ENCODE data around the gene SLCO3A1. TPM values are rescaled to one million over a fixed set of nuclear protein-coding genes. Genes with fewer than 3 reads are reported as not detected.

The SLCO3A1 gene
- total RNA-seq, 4 donors from 2014 or later: 10.9 to 18.1 (median 14.2) TPM

- Histone ChIP-seq H3K27ac (no peak overlapping the region), H3K9me3 (no peaks in the 10 kb centered on the region), H3K4me1 (peaks cover 5 to 44% (median 20%) of the 10 kb centered on the region in 3 donors), H3K27me3 (no peaks in the 10 kb centered on the region), H3K4me3 (no peak overlapping the region), H3K36me3 (no peaks in the 10 kb centered on the region)
- WGBS, 2 donors: 71 to 85% methylated on average over 8 of the region's 8 CpGs
- intact Hi-C loops (cut with DNase I): loop anchor here (10.0 kb wide), 1 partner anchor 192 kb away; no protein-coding TSS in a partner anchor
- TF ChIP-seq POLR2A (IDR thresholded peaks at IDR 0.05) (no peak), CTCF (IDR thresholded peaks at IDR 0.05) (no peak)
- DNase-seq: no peak
Observed at GRCh38 chr15:91882858-91883586, 29.5 kb downstream of the SLCO3A1 start.

- no peak for DNase-seq
- H3K4me1 ChIP-seq: peaks cover 5 to 60% (median 21%) of the 10 kb centered on the region in 3 donors
- intact Hi-C loops (cut with DNase I): loop anchor here (10.0 kb wide), 1 partner anchor 190 kb away; no protein-coding TSS in a partner anchor
- H3K36me3 ChIP-seq: no peaks in the 10 kb centered on the region
- WGBS, 2 donors: 70 to 76% methylated on average over 3 of the region's 3 CpGs
- no peaks in the 10 kb centered on the region for H3K27me3 ChIP-seq
- H3K9me3 ChIP-seq: no peaks in the 10 kb centered on the region
- H3K27ac ChIP-seq: no peak overlapping the region
- no peak overlapping the region for H3K4me3 ChIP-seq
- no peak for TF ChIP-seq CTCF (IDR thresholded peaks at IDR 0.05)
- TF ChIP-seq POLR2A (IDR thresholded peaks at IDR 0.05): no peak
Observed at GRCh38 chr15:91884606-91885005, 31.1 kb downstream of the SLCO3A1 start.

GRCh38 chr15:91885054-91885453, 31.5 kb downstream of the SLCO3A1 start:
- intact Hi-C loops (cut with DNase I): loop anchor here (10.0 kb wide), 1 partner anchor 190 kb away; no protein-coding TSS in a partner anchor
- 60 to 89% methylated on average over 1 to 7 of the region's 7 CpGs for WGBS, 2 donors
- TF ChIP-seq CTCF (IDR thresholded peaks at IDR 0.05): no peak
- no peak for TF ChIP-seq POLR2A (IDR thresholded peaks at IDR 0.05)
- no peak for DNase-seq
- H3K36me3 ChIP-seq: no peaks in the 10 kb centered on the region
- H3K9me3 ChIP-seq: no peaks in the 10 kb centered on the region
- no peaks in the 10 kb centered on the region for H3K27me3 ChIP-seq
- no peak overlapping the region for H3K4me3 ChIP-seq
- no peak overlapping the region for H3K27ac ChIP-seq
- peaks cover 5 to 64% (median 22%) of the 10 kb centered on the region in 3 donors for H3K4me1 ChIP-seq

GRCh38 chr15:91885714-91886270, 32.3 kb downstream of the SLCO3A1 start:
- TF ChIP-seq POLR2A (IDR thresholded peaks at IDR 0.05): no peak
- TF ChIP-seq CTCF (IDR thresholded peaks at IDR 0.05): peak in 1 of 6 experiments; percentile 36
- Histone ChIP-seq H3K27ac (no peak overlapping the region), H3K4me3 (no peak overlapping the region), H3K36me3 (no peaks in the 10 kb centered on the region), H3K9me3 (no peaks in the 10 kb centered on the region), H3K4me1 (peaks cover 5 to 72% (median 29%) of the 10 kb centered on the region in 3 donors), H3K27me3 (no peaks in the 10 kb centered on the region)
- intact Hi-C loops (cut with DNase I): loop anchor here (10.0 kb wide), 1 partner anchor 189 kb away; no protein-coding TSS in a partner anchor
- 75 to 90% methylated on average over 7 of the region's 7 CpGs for WGBS, 2 donors
- DNase-seq: no peak

GRCh38 chr15:91886878-91887277, 33.4 kb downstream of the SLCO3A1 start:
- H3K4me3 ChIP-seq: no peak overlapping the region
- intact Hi-C loops (cut with DNase I): loop anchor here (10.0 kb wide), 1 partner anchor 188 kb away; no protein-coding TSS in a partner anchor
- H3K36me3 ChIP-seq: no peaks in the 10 kb centered on the region
- H3K27me3 ChIP-seq: no peaks in the 10 kb centered on the region
- WGBS, 2 donors: 53 to 72% methylated on average over 3 of the region's 3 CpGs
- peaks cover 5 to 83% (median 38%) of the 10 kb centered on the region in 3 donors for H3K4me1 ChIP-seq
- no peaks in the 10 kb centered on the region for H3K9me3 ChIP-seq
- H3K27ac ChIP-seq: no peak overlapping the region
- DNase-seq: no peak
- TF ChIP-seq POLR2A (IDR thresholded peaks at IDR 0.05) (no peak), CTCF (IDR thresholded peaks at IDR 0.05) (no peak)
